Hindlimb muscle (tissue), 1 donor: Measurements from ENCODE around the gene SETD4. TPM values are rescaled to one million over a fixed set of nuclear protein-coding genes. Genes with fewer than 3 reads are reported as not detected.
A peak's percentile ranks its signal among the peaks of the same experiment; 100 is the strongest.

Experiments
- DNase-seq: peaks from one replicate; pipeline ENCODE4 v3.0.0-alpha.2; 2013
- polyA plus RNA-seq: library from polyadenylated mRNA; unstranded; fragments of 120-200 nt; gene quantifications from one replicate; pipeline ENCODE4 v1.2.1, GENCODE V29; 2013; ENCODE audit not compliant: insufficient read length

The SETD4 gene
- polyA plus RNA-seq, 1 donor, result 19.8 TPM

DNA sequence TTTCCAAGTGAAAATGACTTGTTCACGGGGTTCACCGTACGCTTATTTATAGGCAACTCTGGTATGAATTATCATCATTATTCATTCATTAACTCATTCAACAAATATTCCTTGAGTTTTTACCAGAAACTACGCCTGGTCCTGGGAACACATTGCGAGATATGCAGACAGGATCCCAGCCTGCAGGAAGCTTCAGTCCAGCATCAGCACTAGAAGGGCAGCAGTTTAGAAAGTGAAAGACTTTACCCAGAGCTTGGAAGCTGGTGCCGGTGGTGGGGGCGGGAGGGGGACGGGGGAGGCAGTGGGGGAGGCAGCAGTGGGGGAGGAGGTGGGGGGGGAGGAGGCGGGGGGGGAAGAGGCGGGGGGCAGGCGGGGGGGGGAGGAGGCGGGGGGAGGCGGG, 55.9 kb downstream of the SETD4 start:
- no peak for DNase-seq

DNA sequence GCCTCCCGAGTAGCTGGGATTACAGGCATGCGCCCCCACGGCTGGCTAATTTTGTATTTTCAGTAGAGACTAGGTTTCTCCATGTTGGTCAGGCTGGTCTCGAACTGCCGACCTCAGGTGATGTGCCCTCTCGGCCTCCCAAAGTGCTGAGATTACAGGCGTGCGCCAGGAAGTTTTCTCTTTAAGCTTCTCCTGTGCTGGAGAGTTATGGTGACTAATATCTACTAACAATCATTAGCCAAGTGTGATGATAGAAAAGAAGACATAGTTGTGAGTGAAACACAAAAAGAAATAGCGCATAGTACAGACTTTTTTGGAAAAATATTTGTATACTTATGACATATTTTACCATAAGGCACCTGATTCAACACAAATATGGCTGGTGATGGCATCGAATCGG, 56.5 kb downstream of the SETD4 start:
- DNase-seq, result no peak

DNA sequence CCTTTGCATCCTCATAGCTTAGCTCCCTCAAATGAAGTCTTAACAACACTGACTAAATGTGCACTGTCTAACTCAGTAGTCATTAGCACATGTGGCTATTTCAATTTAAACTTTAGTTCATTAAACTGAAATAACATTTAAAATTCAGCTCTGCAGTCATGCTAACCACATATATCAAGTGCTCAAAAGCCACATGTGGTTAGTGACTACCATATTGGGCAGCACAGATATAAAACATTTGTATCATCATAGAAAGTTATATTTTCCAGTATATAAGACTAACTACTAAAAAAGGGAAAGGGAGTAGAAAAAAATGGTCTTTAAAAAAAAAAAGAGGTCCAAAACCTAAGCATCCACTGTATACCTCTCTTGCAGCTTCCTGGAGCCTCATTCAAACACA, 64.1 kb downstream of the SETD4 start:
- no peak for DNase-seq

DNA sequence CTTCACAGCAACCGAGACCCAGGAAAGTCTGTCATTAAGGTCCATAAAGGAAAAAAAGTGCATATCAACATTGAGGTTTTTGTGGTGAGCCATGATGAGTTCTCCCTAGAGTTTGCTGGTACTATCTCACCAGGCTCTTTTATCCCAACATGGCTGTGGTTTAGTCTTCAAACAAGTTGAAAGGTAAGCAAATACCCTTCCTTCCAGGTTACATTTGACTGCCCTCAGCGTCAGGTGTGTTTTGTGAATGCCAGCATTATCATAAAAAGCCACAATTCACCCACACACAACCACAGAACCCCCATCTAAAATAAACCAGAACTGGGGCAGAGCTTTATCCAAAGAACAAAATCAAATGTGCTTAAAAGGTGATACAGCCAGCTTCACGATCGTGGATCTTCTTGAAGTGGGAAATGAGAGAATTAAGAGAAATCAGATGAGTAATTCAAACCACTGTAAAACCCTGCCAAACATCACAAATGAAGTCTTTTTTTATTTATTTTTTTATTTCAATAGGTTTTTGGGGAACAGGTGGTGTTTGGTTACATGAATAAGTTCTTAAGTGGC, 64.7 kb downstream of the SETD4 start:
- DNase-seq, result no peak

DNA sequence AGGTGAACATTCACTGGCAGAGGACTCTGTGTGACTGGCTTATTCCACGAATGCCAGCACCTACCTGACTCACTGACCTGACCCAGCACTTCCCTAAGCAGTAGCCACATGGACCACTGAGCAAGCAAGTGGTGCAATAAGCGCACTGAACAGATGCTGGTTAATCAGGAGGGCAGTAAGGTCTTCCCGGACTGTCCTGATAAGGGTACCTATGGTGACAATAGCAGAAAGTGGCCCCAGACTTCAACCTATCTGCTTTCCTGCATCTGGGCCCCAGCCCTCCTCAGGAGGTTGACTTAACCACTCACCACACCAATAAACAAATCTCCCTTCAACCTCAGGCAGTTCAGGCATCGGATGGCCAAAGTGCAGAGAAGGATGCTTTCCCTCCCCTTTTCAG, 65.7 kb downstream of the SETD4 start:
- no peak for DNase-seq

DNA sequence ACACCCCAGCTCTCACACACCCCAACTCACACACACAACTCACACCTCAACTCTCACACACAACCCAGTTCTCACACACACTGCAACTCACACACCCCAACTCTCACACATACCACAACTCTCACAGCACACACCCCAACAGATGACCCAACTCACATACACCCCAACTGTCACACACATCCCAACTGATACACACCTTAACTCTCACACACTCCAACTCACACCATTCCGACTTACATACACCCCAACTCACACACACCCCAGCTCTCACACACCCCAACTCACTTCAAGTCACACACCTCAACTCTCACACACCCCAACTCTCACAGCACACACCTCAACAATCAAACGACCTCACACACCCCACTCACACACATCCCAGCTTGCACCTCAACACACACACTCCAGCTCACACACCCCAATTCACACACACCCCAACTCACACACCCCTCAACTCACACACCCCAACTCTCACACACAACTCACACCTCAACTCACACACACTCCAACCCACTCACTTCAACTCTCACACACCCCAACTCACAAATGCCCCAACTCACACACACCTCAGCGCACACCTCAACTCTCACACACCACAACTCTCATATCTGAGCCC, 66.3 kb downstream of the SETD4 start:
- no peak for DNase-seq

DNA sequence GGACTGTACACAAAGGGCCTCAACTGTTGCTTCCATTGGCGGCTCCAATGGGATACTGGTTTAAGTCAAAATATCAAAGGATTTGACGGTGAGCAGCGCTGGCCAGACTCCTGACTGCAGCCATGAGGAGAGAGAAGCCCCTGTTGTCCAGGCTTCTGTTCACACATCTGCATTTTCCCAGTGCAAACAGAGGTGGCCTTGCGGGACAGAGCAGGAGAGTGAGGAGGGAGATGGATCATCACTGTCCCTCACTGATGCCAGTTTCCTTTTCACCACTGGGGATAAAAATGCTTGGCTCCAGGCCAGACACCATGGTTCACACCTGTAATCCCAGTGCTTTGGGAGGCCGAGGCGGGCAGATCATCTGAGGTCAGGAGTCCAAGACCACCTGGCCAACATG, 69.2 kb downstream of the SETD4 start:
- DNase-seq, result no peak

DNA sequence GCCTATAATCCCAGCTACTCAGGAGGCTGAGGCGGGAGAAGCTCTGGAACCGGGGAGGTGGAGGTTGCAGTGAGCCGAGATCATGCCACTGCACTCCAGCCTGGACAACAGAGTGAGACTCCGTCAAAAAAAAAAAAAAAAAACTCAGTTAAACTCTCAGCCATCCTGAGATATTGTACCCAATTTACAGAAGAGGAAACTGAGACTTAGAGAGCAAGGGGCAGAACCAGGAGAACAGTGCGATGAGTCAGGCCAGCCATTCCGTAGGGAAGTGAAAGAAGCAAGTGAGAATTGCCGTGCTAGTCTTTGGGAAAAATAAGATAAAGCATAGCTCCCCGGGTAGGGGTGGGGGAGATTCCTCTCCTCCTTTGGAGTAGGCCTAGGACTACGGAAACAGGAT, 69.7 kb downstream of the SETD4 start:
- DNase-seq, result no peak

DNA sequence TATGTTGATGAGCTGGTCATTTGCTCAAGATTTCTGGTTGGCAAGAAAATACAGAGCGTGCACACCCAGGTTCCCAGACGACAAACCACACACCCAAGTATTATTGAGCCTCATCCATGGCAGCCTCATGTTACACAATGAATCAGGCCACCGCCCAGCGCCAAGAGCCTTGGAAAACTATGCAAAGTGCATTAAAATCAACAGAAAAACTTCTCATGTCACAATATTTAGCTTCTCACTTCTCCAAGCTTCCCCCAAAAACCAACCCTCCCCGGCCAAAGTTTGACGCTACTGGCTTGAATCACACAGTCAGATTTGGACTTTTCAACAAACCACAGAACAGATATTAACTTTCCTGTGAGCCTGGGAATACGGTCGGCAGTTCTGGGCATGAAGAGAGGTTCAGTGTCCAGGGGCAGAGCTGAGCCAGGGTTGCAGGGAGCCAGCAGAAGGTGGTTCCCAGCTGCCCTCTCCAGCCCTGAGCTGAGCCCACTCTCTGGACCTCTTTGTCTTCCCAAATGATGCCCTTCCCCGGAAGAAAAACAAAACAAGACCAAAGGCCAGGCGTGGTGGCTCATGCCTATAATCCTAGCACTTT, 71.1 kb downstream of the SETD4 start:
- peak; percentile 26 for DNase-seq

DNA sequence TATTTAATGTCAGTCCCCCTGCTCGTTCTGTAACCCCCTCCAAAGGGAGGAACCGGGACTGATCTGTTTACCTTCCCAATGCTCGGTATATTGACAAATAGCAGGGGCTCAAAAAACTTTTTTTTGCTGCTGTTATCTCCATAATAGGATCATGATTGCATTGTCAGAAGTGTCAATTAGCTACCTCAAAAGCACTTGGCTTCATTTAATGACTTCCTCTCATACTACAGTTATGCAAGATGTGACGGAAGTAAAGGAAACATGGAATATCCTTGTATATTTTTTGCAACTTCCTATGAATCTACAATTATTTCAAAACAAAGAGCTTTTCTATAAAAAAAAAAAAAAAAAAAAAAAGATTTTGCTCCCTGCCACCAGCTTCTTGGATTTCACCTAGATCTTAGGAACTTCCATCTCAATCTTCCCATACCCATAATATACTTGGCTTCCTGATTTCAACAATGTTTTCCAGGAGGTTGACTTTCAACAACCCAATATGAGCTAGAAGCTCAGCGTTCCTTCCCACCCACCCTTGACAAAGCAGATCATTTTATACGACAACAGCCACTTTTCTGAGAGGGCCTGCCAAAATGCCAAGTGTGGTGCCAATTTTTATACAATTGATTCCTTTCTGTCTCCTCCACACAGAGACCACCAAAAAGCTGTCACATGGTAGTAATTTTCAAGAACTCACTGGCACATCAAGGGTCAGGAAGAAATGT, 71.7 kb downstream of the SETD4 start:
- no peak for DNase-seq

DNA sequence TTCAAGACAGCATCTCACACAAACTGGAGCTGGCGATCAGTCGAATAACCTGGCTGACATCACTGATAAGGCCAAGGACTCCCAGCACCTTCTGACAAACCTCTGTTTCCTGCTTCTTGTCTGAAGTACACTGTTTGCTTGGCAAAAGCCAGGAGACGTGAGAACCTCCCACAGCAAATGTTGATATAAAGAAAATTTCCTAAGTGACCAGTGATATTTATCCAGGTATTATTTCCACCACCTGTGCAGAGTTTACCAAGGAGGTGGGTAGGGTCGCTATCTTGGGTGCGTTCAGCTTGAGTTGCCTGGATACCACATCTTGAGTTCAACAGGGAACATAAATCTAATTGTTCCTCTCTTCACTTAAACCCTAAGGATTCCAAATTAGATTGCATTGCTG, 72.9 kb downstream of the SETD4 start:
- no peak for DNase-seq

DNA sequence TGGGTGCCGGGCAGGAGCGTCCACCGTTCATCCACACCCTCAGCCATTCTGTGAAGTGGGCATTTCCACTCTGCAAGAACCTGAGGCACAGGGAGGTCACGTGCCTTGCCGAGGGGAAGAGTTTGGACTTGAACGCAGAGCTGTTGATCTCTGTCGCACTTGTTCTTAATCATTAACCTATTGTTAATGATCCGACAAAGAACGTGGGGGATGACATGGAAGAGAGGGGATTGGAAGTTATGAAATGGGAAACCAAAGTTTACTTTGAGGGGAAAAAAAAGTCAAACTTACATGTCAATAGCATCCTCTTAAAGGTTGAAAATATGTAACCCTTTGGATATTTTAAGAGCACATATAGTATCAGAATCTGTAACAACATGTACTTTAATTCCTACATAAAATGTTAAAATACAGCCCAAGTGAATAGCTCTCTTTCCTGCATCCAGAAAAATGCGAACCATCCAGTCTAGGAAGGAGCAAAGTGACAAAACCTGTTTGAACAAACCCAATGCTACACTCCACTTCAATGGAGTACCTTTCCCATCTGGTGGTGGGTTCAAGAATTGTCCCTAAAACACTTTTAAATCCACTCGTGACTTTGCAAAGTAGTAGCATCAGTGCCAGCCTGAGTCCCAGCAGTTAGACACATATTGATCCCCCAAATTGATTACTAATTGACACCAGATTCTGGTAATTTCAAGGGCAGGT, 75.5 kb downstream of the SETD4 start:
- no peak for DNase-seq

Other genes with a start within 250 kb of the SETD4 start
- 23.1 TPM for gene CBR1, start 9.5 kb upstream of the SETD4 start, polyA plus RNA-seq
- gene CBR3, start 74.6 kb upstream of the SETD4 start, polyA plus RNA-seq, result 2.1 TPM
- 11.3 TPM for gene DOP1B, start 96.3 kb upstream of the SETD4 start, polyA plus RNA-seq